ENCODE results near the gene ABCC6.

GRCh38 chr16:16144416-16144815, 78.9 kb downstream of the ABCC6 start:
- no peak for TF ChIP-seq CTCF (IDR thresholded peaks at IDR 0.05 in 4 of 5, conservative IDR thresholded peaks at IDR 0.05 in 1 of 5)
- no peak for TF ChIP-seq POLR2A (IDR thresholded peaks at IDR 0.05)
